ENCODE results near the gene QDPR.

GRCh38 chr4:17535242-17535641, 23.4 kb upstream of the QDPR start:
- TF ChIP-seq EZH2 (IDR thresholded peaks at IDR 0.05; ENCODE audit: borderline replicate concordance, low read length) (no peak), CTCF (conservative IDR thresholded peaks at IDR 0.05 in 1 of 2, IDR thresholded peaks at IDR 0.05 in 1 of 2; ENCODE audit: extremely low read depth in 1 of 2, insufficient read depth in 1 of 2, low read depth in 1 of 2, low read length in 2 of 2) (no peak)
